GM12878 (cell line): ENCODE results near the gene CNTLN. TPM values are rescaled to one million over a fixed set of nuclear protein-coding genes. Genes with fewer than 3 reads are reported as not detected.

Experiments
- ATAC-seq: fragments of 200-7000 bp; cut with Tn5 transposase; 3 replicates; pipeline ENCODE4 v1.9.1; 2020; ENCODE audit warnings: mild to moderate bottlenecking, moderate library complexity
- BruUV-seq: library from RNA; stranded (reverse); fragments of 400-500 nt; replicated peaks from 2 replicates; lab custom pipeline; 2021; lab: Mats Ljungman, UMichigan
- CTCF ChIA-PET: fragments of 300-600 bp; sonication (Branson Sonifier 250); formaldehyde crosslinking; extraction: SDS; loops from one replicate; lab custom pipeline; 2021; ENCODE audit warnings: inconsistent platforms; lab: Yijun Ruan, JAX
- POLR2A ChIA-PET: fragments of 350-600 bp; formaldehyde crosslinking; extraction: SDS; loops from one replicate; lab custom pipeline; 2021; ENCODE audit warnings: inconsistent platforms; lab: Charles Lee
- RAD21 ChIA-PET: fragments of 300-600 bp; sonication (Branson Sonifier 250); formaldehyde crosslinking; loops from one replicate; lab custom pipeline; 2023; ENCODE audit warnings: antibody characterized with exemption; ENCODE audit not compliant: unreplicated experiment; lab: Charles Lee
- SMC1A ChIA-PET: fragments of 300-600 bp; sonication (Branson Sonifier 250); formaldehyde crosslinking; loops from one replicate; lab custom pipeline; 2023; ENCODE audit not compliant: unreplicated experiment, uncharacterized antibody; lab: Charles Lee
- DNase-seq: peaks from one replicate; pipeline ENCODE4 v3.0.0-alpha.2; 2011; ENCODE audit warnings: low read depth, low spot score
- FAIRE-seq: peaks from 3 replicates; lab custom pipeline; 2011; peaks lifted over from hg19 to GRCh38; lab: Jason Lieb, UNC
- H2AFZ ChIP-seq: 2 replicates; pipeline ENCODE4 v1.6.0; 2011; ENCODE audit warnings: low read depth, low read length, control low read depth; ENCODE audit not compliant: control insufficient read depth
- H3K27ac ChIP-seq: 2 replicates; pipeline ENCODE4 v1.5.1; 2011; ENCODE audit warnings: control low read depth; ENCODE audit not compliant: control insufficient read depth, insufficient read depth
- H3K27me3 ChIP-seq, 2 experiments: replicated peaks in 1 of 2; 2 replicates each; pipeline versions ENCODE4 v1.6.0 to v1.6.1; 2011; ENCODE audit warnings: low read length in 1 of 2; ENCODE audit not compliant: control insufficient read depth in 2 of 2, insufficient read depth in 2 of 2
- H3K36me3 ChIP-seq, 2 experiments: 2 replicates each; pipeline ENCODE4 v1.5.1; 2011; ENCODE audit warnings: low read length in 1 of 2; ENCODE audit not compliant: control insufficient read depth in 2 of 2, insufficient read depth in 2 of 2
- H3K4me1 ChIP-seq: 2 replicates; pipeline ENCODE4 v1.6.1; 2011; ENCODE audit warnings: mild to moderate bottlenecking, low read length, moderate library complexity, mixed read lengths; ENCODE audit not compliant: control insufficient read depth, insufficient read depth
- H3K4me2 ChIP-seq: 2 replicates; pipeline ENCODE4 v1.6.0; 2011; ENCODE audit warnings: control low read depth; ENCODE audit not compliant: control insufficient read depth, insufficient read depth
- H3K4me3 ChIP-seq: fragments of 200-600 bp; sonication (generic); 2 replicates; pipeline ENCODE4 v1.5.1; 2016
- H3K79me2 ChIP-seq: 2 replicates; pipeline ENCODE4 v1.6.0; 2011; ENCODE audit warnings: low read length; ENCODE audit not compliant: control insufficient read depth, insufficient read depth
- H3K9ac ChIP-seq: 2 replicates; pipeline ENCODE4 v1.8.0; 2011; ENCODE audit warnings: low read length, control low read depth, mixed read lengths; ENCODE audit not compliant: control insufficient read depth, insufficient read depth
- H3K9me3 ChIP-seq: replicated peaks from 3 replicates; pipeline ENCODE4 v1.5.1; 2011; ENCODE audit warnings: mild to moderate bottlenecking, low read length; ENCODE audit not compliant: control insufficient read depth, insufficient read depth
- H4K20me1 ChIP-seq: 2 replicates; pipeline ENCODE4 v1.6.0; 2011; ENCODE audit not compliant: control insufficient read depth, insufficient read depth
- ATF3 ChIP-seq: IDR thresholded peaks from 2 replicates; pipeline ENCODE4 v1.6.1; 2011; ENCODE audit warnings: low read depth, mild to moderate bottlenecking, low read length, moderate library complexity, borderline replicate concordance; ENCODE audit errors: extremely low read depth
- BCL11A ChIP-seq: IDR thresholded peaks from 2 replicates; pipeline ENCODE4 v1.6.1; 2011; ENCODE audit warnings: low read depth, low read length
- BCL3 ChIP-seq: IDR thresholded peaks from 2 replicates; pipeline ENCODE4 v1.6.1; 2011; ENCODE audit warnings: borderline replicate concordance, low read depth, mild to moderate bottlenecking, moderate library complexity, low read length; ENCODE audit not compliant: insufficient read depth, poor library complexity, severe bottlenecking
- CBX3 ChIP-seq: fragments of 200-600 bp; sonication (generic); IDR thresholded peaks from 2 replicates; pipeline ENCODE4 v1.6.1; 2016; ENCODE audit warnings: low read depth, borderline replicate concordance
- IRF3 ChIP-seq: fragments of 450-650 bp; IDR thresholded peaks from 2 replicates; pipeline ENCODE4 v1.6.1; 2014; ENCODE audit warnings: mild to moderate bottlenecking
- IRF5 ChIP-seq: fragments of 450-650 bp; IDR thresholded peaks from 2 replicates; pipeline ENCODE4 v1.6.1; 2017; ENCODE audit warnings: borderline replicate concordance
- MTA2 ChIP-seq: fragments of 450-650 bp; IDR thresholded peaks from 2 replicates; pipeline ENCODE4 v1.6.1; 2016; ENCODE audit warnings: low read depth, mild to moderate bottlenecking, moderate library complexity
- PAX5 ChIP-seq: IDR thresholded peaks from 2 replicates; pipeline ENCODE4 v1.6.1; 2011; ENCODE audit warnings: low read depth, low read length, borderline replicate concordance
- POLR2AphosphoS2 ChIP-seq: IDR thresholded peaks from 2 replicates; pipeline ENCODE4 v1.6.1; 2011; ENCODE audit warnings: low read depth, mild to moderate bottlenecking, low read length, improper control_type of control experiment, moderate library complexity
- STAT3 ChIP-seq: IDR thresholded peaks from 2 replicates; pipeline ENCODE4 v1.6.1; 2011; ENCODE audit warnings: low read depth, low read length, improper control_type of control experiment
- ZNF217 ChIP-seq: fragments of 450-650 bp; IDR thresholded peaks from 2 replicates; pipeline ENCODE4 v1.6.1; 2017; ENCODE audit warnings: antibody characterized with exemption, mild to moderate bottlenecking
- ZNF24 ChIP-seq: fragments of 450-650 bp; IDR thresholded peaks from 2 replicates; pipeline ENCODE4 v1.6.1; 2017; ENCODE audit warnings: antibody characterized with exemption, mild to moderate bottlenecking
- WGBS: methylation state at CpG from one replicate; pipeline ENCODE4 v1.1.6; 2016; ENCODE audit warnings: low lambda C conversion rate; ENCODE audit not compliant: insufficient replicate concordance, insufficient coverage; ENCODE audit errors: missing lambda C conversion rate; 5-methylcytosine and 5-hydroxymethylcytosine counted together
- in situ Hi-C: fragments of 300-500 bp; cut with MboI; formaldehyde crosslinking; loops from 9 replicates; pipeline ENCODE4 v1.14.3; 2018; ENCODE audit warnings: mixed read lengths
- intact Hi-C: fragments of 100-400 bp; cut with micrococcal nuclease; formaldehyde crosslinking; loops from one replicate; pipeline ENCODE4 v1.14.2; 2022; ENCODE audit not compliant: unreplicated experiment
- polyA plus RNA-seq, 11 experiments: library from polyadenylated mRNA; depleted of rRNA in 4 of 11; unstranded in 6 of 11; stranded (reverse) in 5 of 11; fragments of >200 nt; fragmentation: Nextera tagmentation in 4 of 11; fragmentation: Illumina TruSeq in 1 of 11; extraction: Ambion mirVana in 4 of 11; extraction: Trizol in 1 of 11; gene quantifications; 1 replicate in 1 of 11; 2 replicates in 10 of 11; pipeline versions ENCODE4 v1.2.1 to v1.2.3, GENCODE V29; 2011 to 2016; ENCODE audit warnings: inconsistent platforms in 2 of 11, missing spikeins in 2 of 11, low read depth in 1 of 11
- total RNA-seq, 4 experiments: library from RNA; depleted of rRNA in 3 of 4; stranded (reverse); fragments of >200 nt in 3 of 4; fragmentation: Illumina TruSeq in 1 of 4; extraction: Trizol in 1 of 4; gene quantifications; 2 replicates each; pipeline versions ENCODE4 v1.2.1 to v1.2.3, GENCODE V29; 2013 to 2021

Gene CNTLN
- total and polyA plus RNA-seq, 10 of the 15 experiments (the other 5 are each of a cell fraction or from before 2014, with no cell fraction given) = 0.01 to 7.0 (median 0.03) TPM; not detected in 4

- ATAC-seq = no peak
- no peaks in the 10 kb centered on the region for H3K9me3 ChIP-seq
- no peak for FAIRE-seq
- no peak for TF ChIP-seq BCL11A
- TF ChIP-seq POLR2AphosphoS2 = no peak
- no peak for TF ChIP-seq BCL3
- no peak for TF ChIP-seq ATF3
- no peak for TF ChIP-seq PAX5
- no peak for TF ChIP-seq ZNF24
- no peak for TF ChIP-seq STAT3
- TF ChIP-seq MTA2 = no peak
- no peak for TF ChIP-seq ZNF217
- TF ChIP-seq IRF5 = no peak
- no peak for TF ChIP-seq CBX3
- no peak for TF ChIP-seq IRF3
- H2AFZ ChIP-seq = no peak overlapping the region
- BruUV-seq = no TSS peak
- no peaks in the 10 kb centered on the region for H3K36me3 ChIP-seq
- intact Hi-C loops (no loop called here), in situ Hi-C loops (no loop called here)
- no peaks in the 10 kb centered on the region for H3K79me2 ChIP-seq
- no peak overlapping the region for H3K27ac ChIP-seq
- ChIA-PET RAD21 (no interaction called here), SMC1A (interaction anchor here (1.1 to 2.8 kb wide), 3 partner anchors 9 to 126 kb away, joined by 3 to 7 read pairs (median 4); no protein-coding TSS in a partner anchor), POLR2A (no interaction called here), CTCF (no interaction called here)
- no peak overlapping the region for H3K4me3 ChIP-seq
- no peak overlapping the region for H3K4me2 ChIP-seq
- H3K9ac ChIP-seq = no peak overlapping the region
- DNase-seq = no peak
- no peaks in the 10 kb centered on the region for H4K20me1 ChIP-seq
- H3K4me1 ChIP-seq = no peaks in the 10 kb centered on the region
- no peaks in the 10 kb centered on the region for H3K27me3 ChIP-seq
- 0% methylated on average over 1 of the region's 1 CpG for WGBS
Observed at GRCh38 chr9:17225407-17225806, 90.6 kb downstream of the CNTLN start.
